HuH-7.5 (cell line): ENCODE data around the gene SNED1.

Experiments
- DNase-seq: peaks from one replicate; pipeline ENCODE4 v3.0.0; 2011; ENCODE audit warnings: low spot score

The SNED1 gene

DNA sequence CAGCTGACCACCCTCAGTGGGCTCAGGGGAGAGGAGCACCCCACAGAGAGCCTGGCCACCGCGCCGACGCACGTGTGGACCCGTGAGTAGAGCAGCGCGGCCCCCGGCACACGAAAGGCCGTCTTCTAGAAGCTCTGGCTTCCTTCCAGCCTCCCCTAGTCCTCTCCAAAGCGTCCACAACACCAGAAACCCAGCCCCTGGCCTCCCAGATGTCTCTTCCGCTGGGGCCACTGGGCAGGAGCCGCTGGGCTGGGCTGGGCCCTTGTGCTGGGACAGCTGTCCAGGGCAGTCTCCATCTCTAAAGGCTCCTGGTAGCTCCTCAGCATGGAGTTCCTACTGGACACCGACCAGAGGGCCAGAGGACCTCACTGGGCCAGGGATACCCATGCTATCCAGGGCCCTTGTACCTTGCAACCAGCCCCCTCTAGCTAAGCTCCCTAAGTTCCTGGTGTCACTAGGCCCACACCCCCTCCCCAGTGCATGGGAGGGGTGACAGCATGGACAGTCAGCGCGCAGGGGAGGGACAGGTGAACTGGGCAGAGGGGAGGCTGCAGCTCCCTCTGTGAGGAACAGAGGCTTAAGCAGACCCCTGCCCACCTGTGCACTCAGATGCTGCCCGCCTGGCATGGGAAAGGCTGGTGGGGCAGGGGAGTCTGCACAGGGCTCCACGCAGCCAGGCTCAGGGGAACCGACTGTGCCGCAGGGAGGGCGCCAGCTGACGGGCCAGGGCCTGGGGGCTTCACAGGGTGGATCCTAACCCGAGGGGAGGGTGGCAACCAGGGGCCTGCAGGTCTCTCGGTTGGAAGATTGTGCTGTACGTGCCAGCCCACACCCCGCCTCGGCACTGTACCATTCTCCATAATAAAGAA, 70.8 kb downstream of the SNED1 start:
- no peak for DNase-seq

DNA sequence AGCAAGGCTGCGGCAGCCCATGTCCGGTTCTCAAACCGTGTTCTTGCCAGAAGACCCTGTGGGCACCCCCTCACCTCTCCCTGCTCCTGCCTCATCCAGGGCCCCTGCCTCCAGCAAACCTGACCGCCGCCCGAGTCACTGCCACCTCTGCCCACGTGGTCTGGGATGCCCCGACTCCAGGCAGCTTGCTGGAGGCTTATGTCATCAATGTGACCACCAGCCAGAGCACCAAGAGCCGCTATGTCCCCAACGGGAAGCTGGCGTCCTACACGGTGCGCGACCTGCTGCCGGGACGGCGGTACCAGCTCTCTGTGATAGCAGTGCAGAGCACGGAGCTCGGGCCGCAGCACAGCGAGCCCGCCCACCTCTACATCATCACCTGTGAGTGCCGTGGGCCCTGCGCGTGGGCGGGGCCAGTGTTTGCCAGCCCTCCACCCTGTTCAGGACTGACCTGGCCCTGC, 71.4 kb downstream of the SNED1 start:
- DNase-seq = no peak

DNA sequence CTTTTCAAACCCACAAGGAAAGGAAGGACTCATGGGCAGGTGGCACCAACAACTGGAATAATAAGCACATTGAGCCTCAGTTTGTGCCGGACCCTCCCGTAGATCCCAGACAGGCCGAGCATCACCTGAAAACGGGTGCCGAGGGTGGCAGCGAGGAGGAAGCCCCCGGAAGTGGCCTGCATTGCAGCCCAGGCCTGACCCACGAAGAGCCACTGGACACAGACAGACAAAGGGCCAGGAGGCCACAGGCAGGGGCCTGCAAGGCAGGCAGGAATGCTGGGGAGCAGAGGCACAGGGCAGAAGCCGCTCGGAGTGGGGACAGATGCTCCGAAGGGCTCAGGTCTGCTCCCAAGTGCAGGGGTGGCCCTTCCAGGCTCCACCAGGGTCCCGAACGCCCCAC, 71.9 kb downstream of the SNED1 start:
- no peak for DNase-seq

DNA sequence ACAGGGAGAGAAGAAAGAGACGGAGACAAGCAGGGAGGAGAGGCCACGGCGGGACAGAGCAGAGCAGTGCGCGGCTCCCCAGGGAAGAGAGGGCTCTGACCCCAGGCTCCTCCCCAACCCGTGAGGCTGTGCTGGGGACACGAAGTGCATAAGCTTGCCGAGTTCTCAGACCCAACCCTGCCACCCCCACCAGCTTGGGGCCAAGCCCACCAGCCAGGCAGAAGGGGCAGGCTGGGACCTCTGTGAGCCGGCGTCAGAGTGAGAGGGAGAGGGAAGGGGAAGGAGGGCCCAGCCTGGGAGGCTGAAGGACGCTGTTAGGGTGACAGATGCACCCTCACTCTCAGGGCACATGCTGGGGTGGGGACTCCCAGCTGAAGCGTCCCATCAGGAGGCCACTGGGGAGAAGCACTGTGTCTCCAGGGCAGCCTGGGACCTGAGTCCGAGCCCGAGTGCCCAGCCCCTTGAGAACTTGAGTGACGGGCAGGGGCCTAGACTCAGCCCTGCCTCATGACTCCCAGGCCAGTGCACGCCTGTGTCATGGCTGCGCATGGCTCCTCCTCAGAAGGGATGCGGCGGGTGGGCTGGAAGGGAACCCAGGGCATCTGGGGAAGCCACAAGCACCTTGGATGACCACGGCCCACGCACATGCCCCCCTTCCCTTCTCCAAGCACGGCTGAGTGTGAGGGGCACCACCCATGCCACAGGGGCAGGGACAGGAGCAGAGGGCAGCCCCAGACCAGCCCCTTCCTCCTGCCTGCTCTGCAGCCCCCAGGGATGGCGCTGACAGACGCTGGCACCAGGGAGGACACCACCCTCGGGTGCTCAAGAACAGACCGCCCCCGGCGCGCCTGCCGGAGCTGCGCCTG, 72.6 kb downstream of the SNED1 start:
- no peak for DNase-seq

DNA sequence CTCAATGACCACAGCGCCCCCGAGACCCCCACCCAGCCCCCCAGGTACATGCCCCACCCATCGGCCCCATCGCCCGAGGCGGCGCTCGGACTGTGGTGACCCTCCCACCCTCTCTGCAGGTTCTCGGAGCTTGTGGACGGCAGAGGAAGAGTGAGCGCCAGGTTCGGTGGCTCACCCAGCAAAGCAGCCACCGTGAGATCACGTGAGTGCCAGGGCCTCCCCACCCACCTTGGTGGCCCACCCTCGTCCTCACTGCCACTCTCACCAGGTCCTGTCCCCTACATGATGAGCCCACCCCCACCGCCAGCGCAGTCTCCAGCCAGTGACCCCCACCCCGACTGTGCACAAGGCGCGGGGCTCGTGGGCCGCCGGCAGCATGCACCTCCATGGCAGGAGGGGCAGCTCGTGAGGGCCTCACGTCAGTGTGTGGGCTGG, 73.3 kb downstream of the SNED1 start:
- DNase-seq = no peak

DNA sequence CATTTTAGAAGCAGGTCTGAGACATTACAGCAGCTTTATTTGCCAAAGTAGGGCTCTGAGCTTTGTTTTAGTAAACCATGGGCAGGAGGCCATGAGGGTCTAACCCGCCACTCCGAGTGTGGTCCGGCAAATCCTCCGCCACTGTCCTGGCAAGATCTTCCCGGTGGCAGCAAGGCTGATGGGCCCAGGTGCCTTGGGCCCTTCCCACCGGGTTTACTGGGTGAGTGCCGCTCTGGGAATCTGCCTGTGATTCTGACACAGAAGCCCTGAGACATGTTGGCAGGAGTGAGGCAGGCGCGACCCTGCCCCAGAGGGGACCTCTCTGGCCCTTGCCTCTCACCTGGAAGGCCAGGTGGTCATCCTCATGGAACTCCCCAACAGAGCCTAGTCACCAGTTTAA, 73.7 kb downstream of the SNED1 start:
- DNase-seq = no peak

DNA sequence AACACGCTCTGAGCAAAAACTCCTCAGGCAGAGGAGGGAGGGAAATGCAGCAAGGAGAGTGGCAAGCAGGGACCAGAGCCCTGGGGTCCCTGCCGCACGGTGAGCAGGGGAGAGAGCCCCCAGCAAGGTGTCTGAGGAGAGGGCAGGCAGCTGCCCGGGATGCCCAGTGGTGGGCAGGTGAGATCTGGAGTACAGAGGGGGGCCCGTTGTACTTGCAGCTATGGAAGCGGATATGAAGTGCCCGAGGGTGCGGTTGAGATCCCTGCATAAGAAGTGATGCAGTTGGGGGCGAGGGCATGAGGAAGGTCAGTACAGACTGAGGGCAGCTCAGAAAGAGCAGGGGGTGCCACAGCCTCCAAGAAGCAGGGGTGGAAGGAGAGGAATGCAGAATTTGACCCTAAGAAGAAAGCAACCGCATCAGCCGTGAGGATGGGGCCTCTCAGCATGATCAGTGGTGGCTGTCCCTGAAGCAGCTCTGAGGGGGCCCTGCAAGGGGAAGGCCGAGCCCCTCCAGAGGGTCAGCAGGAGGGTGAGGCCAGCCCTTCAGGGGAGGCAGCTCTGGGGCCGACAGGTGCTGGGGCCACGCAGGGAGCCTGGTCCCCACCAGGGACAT, 74.2 kb downstream of the SNED1 start:
- DNase-seq = no peak

DNA sequence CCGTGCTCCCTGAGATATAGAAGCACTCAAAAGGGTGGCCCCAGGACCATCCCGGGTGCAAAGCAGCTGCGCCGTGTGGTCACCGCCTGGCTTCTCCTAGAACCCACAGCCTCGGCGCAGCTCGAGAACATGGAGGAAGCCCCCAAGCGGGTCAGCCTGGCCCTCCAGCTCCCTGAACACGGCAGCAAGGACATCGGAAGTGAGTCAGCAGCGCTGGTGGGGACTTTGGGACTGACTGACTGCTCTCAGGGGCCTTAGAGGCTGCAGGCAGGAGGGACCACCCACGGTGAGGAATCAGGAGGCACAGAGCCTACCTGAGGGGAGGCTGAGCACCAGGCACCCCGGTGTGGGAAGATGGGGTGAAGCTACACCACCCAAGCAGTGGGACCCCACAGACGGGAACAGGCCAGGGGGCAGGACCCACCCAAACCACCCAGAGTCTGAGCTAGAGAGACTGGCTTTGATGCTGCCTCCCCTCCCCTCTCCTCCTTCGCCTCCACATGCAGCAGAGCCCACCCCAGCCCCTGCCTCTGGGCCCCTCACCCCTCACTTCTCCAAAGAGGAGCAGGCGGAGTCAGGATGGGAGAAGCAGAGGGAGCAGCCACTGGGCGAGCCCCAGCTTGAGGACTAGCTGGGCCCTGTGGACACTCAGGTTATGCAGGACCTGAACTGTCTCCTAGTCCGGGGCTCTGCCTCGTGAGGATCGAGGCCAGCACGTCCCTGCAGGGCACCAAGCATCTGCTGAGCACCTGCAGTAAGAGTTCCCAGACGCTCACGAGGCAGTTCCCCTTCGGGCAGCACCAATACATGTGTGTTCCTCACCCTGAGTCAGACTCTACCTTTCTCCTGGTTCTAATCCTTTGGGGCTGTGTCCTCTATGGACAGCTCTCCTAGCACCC, 75.0 kb downstream of the SNED1 start:
- DNase-seq = no peak

DNA sequence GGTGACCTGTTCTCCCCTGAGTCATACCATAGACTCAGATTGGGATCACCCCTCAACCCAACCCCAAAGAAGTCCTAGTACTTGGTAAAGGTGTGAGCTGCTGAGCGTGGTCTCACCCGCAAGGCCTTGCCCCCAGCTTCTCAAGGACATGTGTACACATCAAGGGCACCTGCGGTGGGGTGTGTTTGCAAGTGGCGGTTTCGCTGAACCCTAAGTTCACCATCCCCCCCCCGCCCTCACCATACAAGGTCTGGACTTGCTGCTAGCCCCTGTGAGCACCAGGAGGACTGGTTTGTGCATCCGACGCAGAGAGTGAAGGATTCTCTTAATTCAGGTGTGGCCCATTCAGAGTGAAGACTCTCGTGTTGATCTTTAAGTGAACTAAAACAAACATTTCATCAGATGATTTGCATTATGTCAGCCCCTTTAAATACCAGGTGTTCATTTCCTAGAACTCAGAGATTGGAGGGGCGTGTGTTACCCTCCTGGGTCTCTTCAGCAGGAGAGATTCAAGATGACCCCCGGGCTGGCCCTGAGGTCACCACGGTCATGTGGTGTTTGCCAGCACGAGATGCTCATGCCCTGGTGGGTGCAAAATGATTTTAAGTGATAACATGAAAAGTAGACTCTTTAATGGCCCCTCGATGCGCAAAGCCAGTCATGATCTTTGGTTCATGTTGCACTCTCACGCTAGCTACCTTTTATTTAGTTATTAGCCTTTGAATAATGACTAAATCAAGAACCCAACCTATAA, 75.8 kb downstream of the SNED1 start:
- DNase-seq = no peak

DNA sequence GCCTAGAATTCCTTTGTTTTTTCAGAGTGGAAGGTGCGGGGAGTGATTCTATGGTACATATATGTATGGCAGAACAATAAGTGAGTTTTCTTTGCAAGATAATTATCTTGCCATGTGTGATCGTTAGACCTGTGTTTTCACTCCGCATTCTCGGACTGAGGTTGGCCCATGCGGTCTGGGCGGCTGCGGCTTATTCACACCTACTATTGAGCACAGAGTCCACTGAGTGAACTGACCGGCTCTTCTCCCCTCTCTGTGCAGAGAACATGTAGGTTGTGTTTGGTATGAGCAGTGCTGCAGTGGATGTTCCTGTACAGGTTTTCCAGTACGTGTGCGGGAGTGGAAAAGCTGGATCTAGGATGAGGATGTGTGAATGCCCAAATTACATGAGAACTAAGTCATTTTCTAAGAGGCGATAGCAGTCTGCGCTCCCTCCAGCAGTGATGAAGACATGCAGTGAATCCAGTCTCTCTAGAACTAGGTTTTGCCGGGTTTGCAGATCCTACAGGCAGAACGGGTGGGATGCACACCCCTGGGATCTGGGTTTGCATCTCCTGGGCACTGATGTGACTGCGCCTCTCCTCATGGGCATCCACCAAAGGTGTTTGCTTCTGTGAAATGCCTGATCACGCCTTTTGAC, 76.6 kb downstream of the SNED1 start:
- DNase-seq = no peak

DNA sequence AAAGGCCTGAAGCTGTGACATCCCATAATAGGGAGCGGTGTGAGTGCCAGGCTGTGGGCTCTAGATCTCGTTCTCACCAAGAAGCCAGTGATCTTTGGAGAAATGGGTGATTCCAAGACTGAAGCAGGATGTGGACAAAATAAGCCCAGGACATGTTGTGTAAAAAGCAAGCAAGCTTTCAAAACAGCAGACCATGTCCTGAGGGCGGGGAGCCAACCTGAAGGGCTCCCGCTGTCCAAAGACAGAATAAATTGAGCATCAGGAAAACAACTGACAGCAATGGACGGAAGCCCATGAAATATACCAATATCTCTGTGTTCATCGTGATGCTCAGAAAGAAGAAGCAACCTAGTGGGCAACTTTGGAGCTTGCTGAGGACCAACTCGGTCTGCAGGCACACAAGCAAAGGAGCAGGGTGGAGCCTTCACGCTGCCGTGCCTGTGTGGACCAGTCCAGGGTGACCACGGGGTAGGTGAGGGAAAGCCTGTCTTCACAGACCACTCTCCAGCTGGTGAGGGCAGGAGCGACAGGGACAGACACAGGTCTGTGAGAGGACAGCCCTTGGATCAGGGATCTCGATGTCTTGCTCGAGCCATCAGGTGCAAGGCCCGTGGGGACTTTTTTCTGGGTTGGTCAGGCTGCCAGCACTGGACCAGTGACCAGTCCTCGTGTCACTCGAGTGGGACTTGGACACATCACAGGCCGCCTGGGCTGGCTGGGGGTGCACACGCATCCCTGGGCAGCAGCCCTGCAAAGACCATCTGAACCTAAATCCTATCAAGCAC, 82.2 kb downstream of the SNED1 start:
- no peak for DNase-seq

DNA sequence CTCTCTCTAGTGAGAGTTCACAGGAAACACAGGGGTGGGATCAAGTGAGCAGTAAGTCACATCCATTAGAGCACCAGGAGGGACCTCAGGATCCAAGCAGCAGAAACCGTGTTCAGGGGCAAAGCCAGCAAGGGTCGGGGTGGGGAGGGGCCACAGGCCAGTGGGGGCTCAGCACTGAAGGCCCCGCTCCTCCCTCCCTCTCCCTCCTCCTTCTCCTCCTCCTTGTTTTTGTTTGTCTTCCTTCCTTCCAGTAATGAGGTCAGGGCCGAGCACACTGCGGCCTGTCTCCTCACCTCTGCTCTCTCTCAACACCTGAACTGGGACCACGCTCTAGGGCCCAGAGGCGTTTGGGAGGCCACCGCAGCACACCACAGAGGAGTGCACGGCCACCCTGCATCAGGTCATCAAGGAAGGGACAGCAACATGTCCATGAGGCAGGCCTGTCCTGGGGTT, 82.8 kb downstream of the SNED1 start:
- no peak for DNase-seq

DNA sequence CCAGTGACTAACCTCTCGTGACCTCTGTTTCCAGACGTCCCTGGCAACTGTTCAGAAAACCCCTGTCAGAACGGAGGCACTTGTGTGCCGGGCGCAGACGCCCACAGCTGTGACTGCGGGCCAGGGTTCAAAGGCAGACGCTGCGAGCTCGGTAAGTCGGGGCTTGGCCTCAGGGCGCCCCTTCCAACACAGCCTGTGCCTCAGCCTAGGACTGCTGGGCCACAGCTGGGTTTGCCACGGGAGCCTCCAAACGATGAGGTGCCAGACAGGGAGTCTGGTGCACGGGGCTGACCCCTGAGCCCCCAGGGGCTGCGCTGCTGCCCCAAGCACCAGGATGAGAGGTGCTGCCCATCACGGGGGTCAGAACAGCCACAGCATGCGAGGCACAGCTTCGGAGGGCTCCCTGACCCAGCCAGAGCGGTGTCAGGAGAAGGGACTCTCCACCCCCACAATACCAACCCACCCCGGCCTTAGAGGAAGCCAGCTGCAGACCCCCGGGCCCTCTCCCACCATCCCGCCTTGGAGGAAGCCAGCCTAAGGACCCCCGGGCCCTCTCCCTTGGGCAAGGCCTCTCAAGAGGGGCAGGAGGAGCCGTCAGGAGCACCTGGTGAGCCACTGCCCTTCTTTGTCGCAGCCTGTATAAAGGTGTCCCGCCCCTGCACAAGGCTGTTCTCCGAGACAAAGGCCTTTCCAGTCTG, 83.4 kb downstream of the SNED1 start:
- DNase-seq = no peak

DNA sequence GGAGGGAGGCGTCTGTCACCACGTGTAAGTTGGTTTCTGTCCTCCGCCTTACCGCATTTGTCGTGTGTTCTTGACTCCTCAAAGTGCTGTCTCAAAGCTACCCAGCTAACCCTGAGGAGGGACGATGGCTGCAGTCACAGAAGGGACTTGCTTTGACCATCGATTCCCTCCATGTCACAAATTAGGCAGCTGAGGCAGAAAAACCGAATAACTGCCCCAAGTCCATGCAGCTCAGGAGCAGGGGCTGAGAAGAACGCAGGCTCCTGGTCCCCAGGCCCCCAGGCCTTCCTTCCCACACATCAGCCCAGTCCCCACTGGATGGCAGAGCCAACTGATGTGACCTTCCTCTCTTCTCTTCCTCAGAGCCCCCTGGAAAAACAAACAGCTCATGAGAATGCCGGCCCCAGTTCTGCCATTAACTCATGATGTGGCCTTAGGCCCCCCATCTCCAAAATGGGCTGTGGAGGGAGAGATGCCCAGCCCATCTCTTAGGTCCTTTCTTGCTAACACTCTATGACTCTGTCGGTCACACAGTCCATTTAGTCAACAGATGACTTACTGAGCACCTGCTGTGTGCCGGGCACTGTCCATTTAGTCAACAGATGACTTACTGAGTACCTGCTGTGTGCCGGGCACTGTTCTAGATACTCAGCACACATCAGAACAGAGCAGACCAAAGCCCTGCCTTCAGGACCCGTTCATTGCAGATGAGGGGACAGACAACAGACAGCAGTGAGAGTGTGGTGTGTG, 84.1 kb downstream of the SNED1 start:
- no peak for DNase-seq

DNA sequence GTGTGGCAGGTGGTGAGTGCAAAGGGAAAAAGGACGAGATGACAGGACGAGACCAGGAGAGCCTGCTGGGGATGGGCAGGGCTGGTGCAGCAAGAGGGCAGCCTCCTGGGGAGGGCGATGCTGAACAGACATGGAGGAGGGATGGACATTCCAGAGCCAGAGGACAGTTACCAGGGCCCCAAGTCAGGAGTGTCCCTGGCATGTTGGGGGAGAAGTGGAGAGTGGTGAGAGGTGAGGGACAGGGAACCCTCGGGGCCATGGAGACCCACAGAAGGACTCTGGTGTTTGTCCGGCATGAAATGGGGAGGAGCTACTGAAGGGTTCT, 84.6 kb downstream of the SNED1 start:
- DNase-seq = no peak

DNA sequence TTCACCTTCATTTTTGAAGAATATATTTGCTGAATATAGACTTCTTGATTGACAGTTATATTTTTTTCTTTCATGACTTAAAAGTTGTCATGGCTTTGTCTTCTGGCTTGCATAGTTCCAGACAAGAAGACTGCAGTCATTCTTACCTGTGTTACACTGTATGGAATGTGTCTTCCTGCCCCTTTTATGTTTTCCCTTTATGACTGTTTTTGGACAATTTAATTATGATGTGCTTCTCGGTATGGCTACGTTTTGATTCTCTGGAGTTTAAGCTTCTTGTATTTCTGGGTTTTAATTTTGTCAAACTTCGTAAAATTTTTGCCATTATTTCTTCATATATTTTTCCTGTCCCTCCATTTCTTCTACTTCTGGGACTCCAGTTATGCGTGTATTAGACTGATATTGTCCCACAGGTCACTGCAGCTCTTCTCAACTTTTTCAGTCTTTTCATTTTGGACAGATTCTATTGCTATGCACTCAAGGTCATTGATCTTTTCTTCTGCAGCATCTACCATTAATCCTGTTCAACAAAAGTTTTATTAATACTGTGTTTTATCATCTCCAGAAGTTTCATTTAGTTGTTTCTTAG, 86.5 kb downstream of the SNED1 start:
- DNase-seq = no peak

DNA sequence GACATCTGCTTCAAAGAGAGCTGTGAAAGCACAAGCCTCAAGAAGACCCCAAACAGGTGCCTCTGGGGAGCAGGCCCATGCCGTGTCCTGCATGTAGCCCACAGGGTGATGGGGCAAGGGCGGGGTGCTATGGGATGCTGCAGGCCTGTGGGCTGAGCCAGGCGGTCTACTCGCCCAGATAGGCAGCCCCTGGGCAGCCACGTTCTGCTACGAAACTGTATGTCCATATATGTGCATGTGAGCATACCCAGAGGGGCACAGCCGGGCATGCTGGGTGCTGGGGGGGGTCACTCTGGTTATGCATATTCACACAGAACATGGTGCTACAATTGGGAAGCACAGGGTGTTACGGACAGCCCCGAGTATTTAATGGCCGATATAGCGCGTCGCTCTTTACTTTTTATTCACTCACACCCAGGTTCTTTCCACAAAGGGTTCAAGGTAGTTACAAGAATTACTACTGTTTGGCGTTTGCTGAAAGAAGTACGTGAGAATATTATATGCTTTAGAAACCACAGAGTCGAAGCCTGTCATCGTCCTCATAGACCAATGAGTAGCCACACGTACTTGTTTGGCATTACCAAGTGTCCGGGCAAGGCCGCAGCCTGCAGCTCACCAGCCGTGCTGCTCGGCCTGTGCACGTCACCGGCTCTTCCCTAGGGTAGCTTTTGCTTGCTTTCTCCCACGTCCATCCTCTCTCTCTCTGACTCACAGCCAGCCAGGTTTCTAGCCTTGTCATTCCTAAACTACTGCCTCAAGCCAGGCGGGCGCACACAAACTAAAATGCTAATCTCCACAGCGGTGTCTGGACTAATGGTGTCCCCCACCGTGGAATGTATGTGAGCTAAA, 89.2 kb downstream of the SNED1 start:
- DNase-seq = no peak
